Activated CD4-positive, alpha-beta T cell treated with anti-CD3 and anti-CD28 coated beads, Interleukin-2, amount 10 ng/mL, durations not matched to agents 7 days and 5 days (primary cell): ENCODE measurements around the gene ELAVL3. TPM values are rescaled to one million over a fixed set of nuclear protein-coding genes. Genes with fewer than 3 reads are reported as not detected.

Source experiments
- CTCF ChIA-PET: fragments of 350-600 bp; sonication (Branson Sonifier 250); formaldehyde crosslinking; loops from one replicate; lab custom pipeline; 2021; ENCODE audit warnings: antibody characterized with exemption; lab: Charles Lee
- POLR2A ChIA-PET: fragments of 350-600 bp; sonication (Branson Sonifier 250); formaldehyde crosslinking; loops from one replicate; lab custom pipeline; 2021; ENCODE audit warnings: antibody characterized with exemption; lab: Charles Lee
- DNase-seq: peaks from one replicate; pipeline ENCODE4 v3.0.0-alpha.2; 2020
- H3K27ac Mint-ChIP-seq: one replicate; pipeline ENCODE4 v1.8.0; 2021; ENCODE audit warnings: mild to moderate bottlenecking, moderate library complexity, mixed read lengths
- H3K27me3 Mint-ChIP-seq: one replicate; pipeline ENCODE4 v1.8.0; 2021; ENCODE audit warnings: mixed read lengths
- H3K36me3 Mint-ChIP-seq: one replicate; pipeline ENCODE4 v1.8.0; 2021; ENCODE audit warnings: low read depth, mixed read lengths
- H3K4me1 Mint-ChIP-seq: one replicate; pipeline ENCODE4 v1.8.0; 2021; ENCODE audit warnings: mixed read lengths
- H3K4me3 Mint-ChIP-seq: one replicate; pipeline ENCODE4 v1.8.0; 2021; ENCODE audit warnings: mild to moderate bottlenecking, moderate library complexity, mixed read lengths
- H3K9me3 Mint-ChIP-seq: one replicate; pipeline ENCODE4 v1.8.0; 2021; ENCODE audit warnings: mixed read lengths
- total RNA-seq, 2 experiments: library from RNA; stranded (reverse); gene quantifications; one replicate each; pipeline ENCODE4 v1.2.3, GENCODE V29; 2021

ELAVL3 gene
- total RNA-seq, 2 experiments from 2014 or later, result 0.50 TPM; not detected in 1

DNA sequence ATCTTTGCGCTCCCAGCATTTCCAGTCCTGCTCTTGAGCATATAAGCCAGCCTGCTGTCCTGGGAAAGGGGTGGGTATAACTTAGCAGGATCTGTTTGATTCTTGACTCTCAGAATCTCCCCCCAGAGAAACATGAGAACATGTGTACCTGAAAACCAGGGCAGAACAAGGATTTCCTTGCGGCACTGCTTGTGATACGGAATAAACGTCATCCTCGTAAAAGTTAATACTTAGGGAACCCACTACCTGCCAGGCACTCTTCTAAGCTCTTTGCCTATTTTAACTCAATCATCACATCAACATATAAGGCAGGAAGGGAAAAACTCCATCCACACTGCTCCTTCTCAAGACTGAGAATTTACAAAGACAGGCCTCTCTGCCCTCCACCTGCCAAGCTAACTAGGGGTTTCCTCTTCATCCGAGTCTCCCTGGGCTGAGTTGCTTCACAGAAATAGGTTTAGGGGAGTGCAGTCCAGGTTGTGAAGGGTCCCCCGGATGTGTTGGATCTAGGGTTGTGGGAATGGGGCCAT lies 23.7 kb upstream of the ELAVL3 start:
- Mint-ChIP-seq H3K27ac (peak overlapping the region; percentile 94), H3K4me1 (peaks cover 27% of the 10 kb centered on the region), H3K9me3 (no peaks in the 10 kb centered on the region), H3K36me3 (peaks cover 11% of the 10 kb centered on the region), H3K4me3 (peak overlapping the region; percentile 87), H3K27me3 (no peaks in the 10 kb centered on the region)
- CTCF ChIA-PET, result no interaction called here
- no peak for DNase-seq
- POLR2A ChIA-PET, result no interaction called here

DNA sequence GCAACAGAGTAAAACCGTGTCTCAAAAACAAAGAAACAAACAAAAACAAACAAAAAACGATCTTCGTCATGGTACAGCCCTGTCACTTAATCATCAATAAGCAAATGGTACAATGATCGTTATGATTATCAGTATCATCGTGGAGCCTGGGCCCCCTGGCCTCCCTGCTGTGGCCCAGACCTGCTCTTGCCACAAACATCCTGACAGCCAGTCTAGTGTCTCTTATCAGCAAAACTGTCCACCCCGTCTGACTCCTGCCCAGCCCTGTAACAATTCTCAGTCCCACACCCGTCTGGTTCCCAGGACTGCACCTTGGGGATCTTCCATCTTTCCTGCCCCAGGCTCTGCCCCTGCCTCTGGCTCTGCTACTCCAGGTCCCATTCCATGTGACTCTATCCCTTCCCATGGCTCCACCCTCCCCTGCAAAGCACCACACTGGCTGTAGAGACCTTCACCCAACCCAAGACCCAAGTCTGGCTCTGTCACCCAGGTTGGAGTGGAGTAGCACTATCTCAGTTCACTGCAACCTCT lies 19.1 kb upstream of the ELAVL3 start:
- no peak overlapping the region for H3K4me3 Mint-ChIP-seq
- no peak for DNase-seq
- ChIA-PET CTCF (interaction anchor here (0.5 to 3.1 kb wide), 3 partner anchors 17 to 206 kb away, joined by 3 to 14 read pairs (median 3); no protein-coding TSS in a partner anchor), POLR2A (no interaction called here)
- H3K27me3 Mint-ChIP-seq, result no peaks in the 10 kb centered on the region
- peaks cover 12% of the 10 kb centered on the region for H3K36me3 Mint-ChIP-seq
- no peak overlapping the region for H3K27ac Mint-ChIP-seq
- H3K9me3 Mint-ChIP-seq, result no peaks in the 10 kb centered on the region
- peaks cover 14% of the 10 kb centered on the region for H3K4me1 Mint-ChIP-seq

DNA sequence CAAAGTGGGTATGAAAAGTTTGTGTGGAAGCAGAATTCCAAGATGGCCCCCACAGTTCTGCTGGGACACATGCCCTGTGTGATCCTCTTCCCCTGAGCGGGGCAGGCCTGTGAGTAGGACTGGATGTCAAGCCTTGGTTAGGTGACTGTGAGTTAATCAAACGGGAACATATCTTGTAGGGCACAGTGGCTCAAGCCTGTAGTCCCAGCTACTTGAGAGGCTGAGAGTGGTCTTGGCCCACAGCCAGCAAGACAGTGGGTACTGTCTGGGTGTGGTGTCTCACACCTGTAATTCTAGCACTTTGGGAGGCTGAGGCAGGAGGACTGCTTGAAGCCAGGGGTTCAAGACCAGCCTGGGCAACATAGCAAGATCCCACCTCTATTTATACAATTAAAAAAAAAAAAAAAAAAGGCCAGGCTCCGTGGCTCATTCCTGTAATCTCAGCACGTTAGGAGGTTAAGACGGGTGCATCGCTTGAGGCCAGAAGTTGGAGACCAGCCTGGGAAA lies 18.4 kb upstream of the ELAVL3 start:
- Mint-ChIP-seq H3K36me3 (peaks cover 14% of the 10 kb centered on the region), H3K27ac (no peak overlapping the region), H3K4me3 (no peak overlapping the region), H3K27me3 (no peaks in the 10 kb centered on the region), H3K9me3 (no peaks in the 10 kb centered on the region), H3K4me1 (peaks cover 7% of the 10 kb centered on the region)
- no peak for DNase-seq
- ChIA-PET POLR2A (no interaction called here), CTCF (interaction anchor here (3.1 kb wide), 1 partner anchor 16 kb away, joined by 14 read pairs; no protein-coding TSS in a partner anchor)

DNA sequence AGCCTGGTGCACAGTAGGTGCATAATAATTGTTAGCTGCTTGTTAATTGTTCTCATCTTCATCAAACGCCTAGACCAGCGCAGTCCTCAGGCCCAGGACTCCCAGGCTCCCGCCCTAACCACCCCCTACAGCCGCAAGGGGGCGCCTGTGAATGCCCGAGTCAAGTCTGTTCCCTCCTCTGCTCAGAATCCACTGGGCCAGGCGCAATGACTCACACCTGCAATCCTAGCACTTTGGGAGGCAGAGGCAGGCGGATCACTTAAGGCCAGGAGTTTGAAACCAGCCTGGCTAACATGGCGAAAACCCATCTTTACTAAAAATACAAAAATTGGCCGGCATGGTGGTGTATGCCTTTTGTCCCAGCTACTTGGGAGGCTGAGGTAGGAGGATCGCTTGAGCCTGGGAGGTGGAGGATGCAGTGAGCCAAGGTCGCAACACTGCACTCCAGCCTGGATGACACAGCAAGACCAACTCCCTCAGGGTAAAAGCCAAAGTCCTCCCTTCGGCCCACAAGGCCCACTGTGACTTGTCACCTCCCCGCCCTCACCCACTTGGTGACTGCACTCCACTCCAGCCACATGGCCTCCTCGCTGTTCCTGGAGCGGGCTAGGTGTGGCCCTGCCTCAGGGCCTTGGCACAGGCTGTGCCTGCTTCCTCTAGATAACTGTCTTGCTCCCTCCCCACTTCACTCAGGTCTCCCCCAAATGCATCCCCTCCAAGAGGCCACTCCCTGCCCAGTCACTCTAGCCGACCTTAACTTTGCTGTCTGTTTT lies 15.7 kb upstream of the ELAVL3 start:
- H3K27me3 Mint-ChIP-seq, result no peaks in the 10 kb centered on the region
- ChIA-PET POLR2A (no interaction called here), CTCF (interaction anchor here (0.5 to 5.9 kb wide), 8 partner anchors 9 to 120 kb away, joined by 3 to 36 read pairs (median 4); no protein-coding TSS in a partner anchor)
- H3K4me1 Mint-ChIP-seq, result no peaks in the 10 kb centered on the region
- H3K4me3 Mint-ChIP-seq, result no peak overlapping the region
- no peaks in the 10 kb centered on the region for H3K9me3 Mint-ChIP-seq
- peak; percentile 65 for DNase-seq
- peak overlapping the region; percentile 17 for H3K27ac Mint-ChIP-seq
- peaks cover 11% of the 10 kb centered on the region for H3K36me3 Mint-ChIP-seq

DNA sequence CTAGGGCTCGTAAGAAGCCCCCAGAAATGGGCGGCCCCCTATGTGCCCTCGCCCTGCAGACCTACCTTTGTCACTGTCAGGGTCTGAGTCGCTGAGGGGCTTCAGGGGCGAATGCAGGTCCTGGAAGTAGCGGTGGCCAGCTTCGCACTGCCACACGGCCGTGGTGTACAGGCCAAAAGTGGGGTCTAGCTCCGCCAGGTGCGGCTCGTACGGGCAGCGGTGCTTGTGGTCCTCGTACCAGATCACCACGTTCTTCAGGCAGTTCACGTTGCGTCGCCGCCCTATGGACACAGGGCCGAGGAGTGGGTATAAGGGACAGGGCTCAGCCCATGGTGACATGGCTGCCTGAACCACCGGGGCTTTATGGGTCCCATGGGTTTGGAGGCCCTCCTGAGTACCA lies 15.0 kb upstream of the ELAVL3 start:
- DNase-seq, result no peak
- ChIA-PET POLR2A (no interaction called here), CTCF (interaction anchor here (0.5 to 5.9 kb wide), 6 partner anchors 11 to 119 kb away, joined by 3 to 36 read pairs (median 4); no protein-coding TSS in a partner anchor)
- Mint-ChIP-seq H3K27me3 (no peaks in the 10 kb centered on the region), H3K36me3 (peaks cover 11% of the 10 kb centered on the region), H3K27ac (no peak overlapping the region), H3K4me3 (no peak overlapping the region), H3K9me3 (no peaks in the 10 kb centered on the region), H3K4me1 (no peaks in the 10 kb centered on the region)

DNA sequence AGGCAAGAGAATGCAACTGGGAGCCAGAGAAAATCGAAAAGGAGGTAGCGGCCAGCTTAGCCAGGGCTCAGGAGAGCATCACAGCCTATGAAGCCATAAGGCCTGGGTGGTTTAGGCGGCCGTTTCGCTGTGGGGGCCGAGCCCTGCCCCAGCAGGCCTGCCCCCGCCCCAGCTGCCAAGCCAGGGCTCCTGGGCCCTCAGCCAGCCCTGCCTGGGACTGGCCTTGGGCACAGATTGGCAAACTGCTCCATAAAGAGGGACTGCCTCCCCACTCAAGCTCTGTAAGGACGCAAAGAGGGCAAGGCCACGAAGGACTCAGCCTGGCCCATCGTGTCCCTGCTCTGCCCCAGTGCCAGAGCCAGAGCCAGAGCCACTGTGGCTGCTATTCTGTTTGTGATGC lies 14.6 kb upstream of the ELAVL3 start:
- Mint-ChIP-seq H3K9me3 (no peaks in the 10 kb centered on the region), H3K4me1 (no peaks in the 10 kb centered on the region), H3K27me3 (no peaks in the 10 kb centered on the region), H3K4me3 (no peak overlapping the region), H3K36me3 (peaks cover 13% of the 10 kb centered on the region), H3K27ac (no peak overlapping the region)
- ChIA-PET CTCF (interaction anchor here (0.8 to 5.9 kb wide), 4 partner anchors 10 to 74 kb away, joined by 3 to 36 read pairs (median 4); no protein-coding TSS in a partner anchor), POLR2A (no interaction called here)
- DNase-seq, result no peak

DNA sequence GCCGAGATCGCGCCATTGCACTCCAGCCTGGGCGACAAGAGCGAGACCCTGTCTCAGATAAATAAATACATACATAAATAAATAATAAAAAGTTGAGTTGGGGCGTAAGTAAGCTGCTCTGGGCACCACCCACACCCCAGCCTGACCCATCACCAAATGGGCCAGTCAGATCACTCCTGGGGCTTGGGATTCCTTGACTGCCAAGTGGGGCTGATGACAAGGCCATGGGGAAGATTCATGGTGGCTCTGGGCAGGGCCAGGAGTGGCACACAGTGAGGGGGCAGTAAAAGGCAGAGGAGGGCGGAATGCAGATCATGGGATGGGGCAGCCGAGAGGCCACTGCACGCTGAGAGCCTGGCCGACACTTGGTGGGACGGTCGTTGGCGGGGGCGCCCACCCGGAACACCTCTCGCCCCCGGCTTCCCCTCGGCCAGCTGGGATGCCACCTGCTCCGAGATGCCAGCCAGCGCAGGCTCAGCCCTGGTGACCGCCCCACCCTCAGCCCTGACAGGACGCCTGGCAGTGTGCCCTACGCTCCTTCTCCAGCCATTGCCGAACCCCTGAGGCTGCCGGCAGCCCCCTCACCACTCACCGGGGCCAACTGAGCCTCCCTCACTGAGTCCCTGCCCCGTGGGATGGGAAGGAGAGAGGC lies 13.9 kb upstream of the ELAVL3 start:
- Mint-ChIP-seq H3K36me3 (peaks cover 16% of the 10 kb centered on the region), H3K27me3 (no peaks in the 10 kb centered on the region), H3K9me3 (no peaks in the 10 kb centered on the region), H3K4me1 (no peaks in the 10 kb centered on the region), H3K27ac (no peak overlapping the region), H3K4me3 (no peak overlapping the region)
- DNase-seq, result no peak
- CTCF ChIA-PET, result interaction anchor here (0.8 to 5.9 kb wide), 2 partner anchors 12 to 13 kb away, joined by 3 to 36 read pairs; no protein-coding TSS in a partner anchor
- POLR2A ChIA-PET, result no interaction called here

DNA sequence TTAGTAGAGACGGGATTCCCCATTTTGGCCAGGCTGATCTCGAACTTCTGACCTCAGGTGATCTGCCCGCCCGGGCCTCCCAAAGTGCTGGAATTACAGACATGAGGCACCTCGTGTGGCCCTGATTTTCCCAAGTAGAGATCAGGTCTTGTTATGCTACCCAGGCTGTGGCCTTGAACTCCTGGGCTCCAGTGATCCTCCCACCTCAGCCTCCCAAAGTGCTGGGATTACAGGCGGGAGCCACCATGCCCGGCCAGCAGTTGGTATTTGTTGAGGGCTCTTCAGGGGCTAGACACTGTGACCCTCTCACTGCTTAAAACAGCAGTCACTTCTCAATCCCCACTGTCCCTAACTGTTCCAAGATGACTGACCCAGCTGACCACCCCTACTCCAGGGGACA lies 8.5 kb upstream of the ELAVL3 start:
- CTCF ChIA-PET, result no interaction called here
- Mint-ChIP-seq H3K4me3 (no peak overlapping the region), H3K9me3 (no peaks in the 10 kb centered on the region), H3K4me1 (peaks cover 3% of the 10 kb centered on the region), H3K27me3 (no peaks in the 10 kb centered on the region), H3K27ac (no peak overlapping the region), H3K36me3 (peaks cover 12% of the 10 kb centered on the region)
- POLR2A ChIA-PET, result no interaction called here
- no peak for DNase-seq

DNA sequence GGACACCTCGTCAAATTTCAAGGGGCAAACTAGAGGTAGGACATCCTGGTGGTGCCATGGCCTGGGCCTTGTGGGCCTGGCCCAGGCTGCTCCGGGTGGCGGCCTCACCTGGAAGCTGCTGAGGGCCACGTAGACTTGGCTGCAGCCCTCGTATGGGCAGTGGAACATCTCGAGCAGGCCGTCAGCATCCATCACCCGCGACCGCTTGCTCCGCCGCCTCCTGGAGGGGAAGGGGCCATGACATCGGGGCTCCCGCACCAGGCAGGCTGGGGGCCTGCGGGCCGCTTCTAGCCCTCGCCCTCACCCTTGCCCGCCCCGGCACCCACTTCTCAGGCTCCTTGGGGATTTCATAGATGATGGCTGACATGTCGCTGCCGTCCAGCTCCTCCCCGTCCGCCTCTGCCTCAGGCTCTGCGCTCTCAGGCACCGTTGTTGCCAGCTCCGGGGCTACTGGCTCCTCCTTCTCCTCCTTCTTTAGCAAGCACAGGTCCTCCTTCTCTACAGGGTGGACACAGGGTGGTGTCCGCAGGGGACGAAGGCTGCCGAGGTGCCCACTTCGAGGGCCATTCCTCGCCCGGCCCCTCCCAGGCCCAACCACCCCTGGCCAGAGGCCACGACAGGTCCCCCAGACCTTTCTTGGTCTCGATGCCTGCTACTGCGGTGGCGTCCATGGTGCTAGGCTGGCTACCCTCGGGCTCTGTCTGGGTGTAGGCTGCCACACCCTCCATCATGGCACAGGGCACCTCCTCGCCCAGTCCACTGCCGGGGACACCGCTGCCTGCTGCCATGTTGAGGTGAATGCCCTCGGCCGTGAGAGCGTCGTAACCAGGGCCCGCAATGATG lies 6.0 kb upstream of the ELAVL3 start:
- H3K4me1 Mint-ChIP-seq, result peaks cover 13% of the 10 kb centered on the region
- DNase-seq, result no peak
- peaks cover 12% of the 10 kb centered on the region for H3K36me3 Mint-ChIP-seq
- H3K9me3 Mint-ChIP-seq, result no peaks in the 10 kb centered on the region
- POLR2A ChIA-PET, result no interaction called here
- no peak overlapping the region for H3K27ac Mint-ChIP-seq
- no peak overlapping the region for H3K4me3 Mint-ChIP-seq
- H3K27me3 Mint-ChIP-seq, result peaks cover 3% of the 10 kb centered on the region
- CTCF ChIA-PET, result interaction anchor here (1.3 kb wide), 1 partner anchor 10 kb away, joined by 3 read pairs; no protein-coding TSS in a partner anchor

DNA sequence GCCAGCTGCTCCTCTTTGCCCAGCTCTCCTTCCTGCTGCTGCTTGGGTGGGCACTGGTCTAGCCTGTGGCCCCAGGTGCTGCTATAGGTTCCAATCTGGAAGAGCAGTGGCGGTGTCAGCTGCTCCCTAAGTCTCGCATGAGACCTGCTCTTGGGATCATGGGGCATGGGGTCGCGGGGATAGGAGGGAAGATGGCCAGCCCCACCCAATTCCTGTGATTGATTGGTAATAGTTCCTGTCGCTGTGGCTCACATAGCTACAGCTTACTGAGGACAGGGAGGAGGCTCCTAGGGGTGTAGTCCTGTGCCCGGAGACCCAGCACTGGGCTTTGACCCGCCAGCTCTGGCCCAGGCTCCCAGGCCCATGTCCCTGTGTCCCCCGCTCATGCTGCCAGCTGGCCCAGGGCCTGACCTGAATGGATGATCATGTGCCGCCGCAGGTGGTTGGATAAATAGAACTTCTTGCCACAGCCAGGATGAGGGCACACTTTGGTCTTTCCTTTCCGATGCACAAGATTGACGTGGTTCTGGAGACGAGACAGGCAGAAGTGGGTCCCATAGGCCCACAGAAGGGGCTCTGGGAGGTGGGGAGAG lies 4.5 kb upstream of the ELAVL3 start:
- CTCF ChIA-PET, result interaction anchor here (0.7 to 1.7 kb wide), 4 partner anchors 11 to 850 kb away, joined by 3 to 4 read pairs (median 4); no protein-coding TSS in a partner anchor
- H3K27ac Mint-ChIP-seq, result no peak overlapping the region
- peak overlapping the region; percentile 15 for H3K4me3 Mint-ChIP-seq
- H3K36me3 Mint-ChIP-seq, result peaks cover 8% of the 10 kb centered on the region
- peaks cover 13% of the 10 kb centered on the region for H3K27me3 Mint-ChIP-seq
- POLR2A ChIA-PET, result interaction anchor here (0.6 kb wide), 1 partner anchor 12 kb away, joined by 3 read pairs; no protein-coding TSS in a partner anchor
- H3K9me3 Mint-ChIP-seq, result no peaks in the 10 kb centered on the region
- H3K4me1 Mint-ChIP-seq, result peaks cover 19% of the 10 kb centered on the region
- no peak for DNase-seq

DNA sequence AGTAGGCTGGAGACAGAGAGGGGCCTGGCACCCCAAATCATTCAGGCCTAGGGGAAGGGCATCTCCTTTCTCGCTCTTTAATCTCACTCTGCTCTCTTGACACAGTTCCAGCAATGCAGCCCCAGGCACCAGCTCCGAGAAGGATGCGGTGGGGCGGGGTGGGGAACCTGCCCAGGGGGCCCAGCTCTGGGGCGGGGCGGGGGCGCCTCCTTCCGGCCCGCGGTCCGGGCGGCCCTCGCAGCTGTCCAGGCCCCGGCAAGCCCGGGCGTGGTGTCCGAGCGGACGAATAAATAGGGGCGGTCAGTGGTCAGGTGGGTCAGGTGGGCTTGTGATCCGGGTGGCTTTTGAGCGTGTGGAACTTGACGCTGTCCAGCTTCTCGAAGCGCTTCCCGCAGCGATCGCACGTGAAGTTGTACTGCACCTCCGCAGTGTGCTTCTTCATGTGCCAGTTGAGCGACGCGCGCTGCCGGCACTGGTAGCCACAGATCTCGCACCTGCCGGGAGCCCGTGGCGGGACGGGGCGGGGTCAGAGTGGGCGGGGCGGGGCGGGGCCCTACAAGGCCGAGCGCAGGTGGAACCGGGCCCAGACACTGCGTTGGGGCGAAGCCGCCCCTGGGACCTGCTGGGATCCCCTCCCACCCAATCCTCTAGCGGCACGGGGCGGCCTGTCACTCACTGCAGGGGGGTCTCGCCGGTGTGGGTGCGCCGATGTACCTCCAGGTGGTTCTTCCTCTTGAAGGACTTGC lies 2.7 kb upstream of the ELAVL3 start:
- no peak overlapping the region for H3K4me3 Mint-ChIP-seq
- peaks cover 7% of the 10 kb centered on the region for H3K36me3 Mint-ChIP-seq
- CTCF ChIA-PET, result interaction anchor here (0.8 to 2.0 kb wide), 33 partner anchors 11 to 449 kb away, joined by 3 to 36 read pairs (median 5); partner anchors contain the start of genes ECSIT, EPOR, ODAD3 and PRKCSH

More for the DNA sequence above, 2.7 kb upstream of the ELAVL3 start:
- DNase-seq, result no peak
- Mint-ChIP-seq H3K9me3 (no peaks in the 10 kb centered on the region), H3K27me3 (peaks cover 20% of the 10 kb centered on the region), H3K4me1 (peaks cover 24% of the 10 kb centered on the region), H3K27ac (no peak overlapping the region)
- POLR2A ChIA-PET, result no interaction called here
